WTC11 (cell line): ENCODE results near the gene PPP1R16B.

Experiments used
- AFF4 ChIP-seq: sonication (generic); formaldehyde crosslinking; IDR thresholded peaks from 2 replicates; pipeline ENCODE4 v1.8.1; 2023; ENCODE audit warnings: mild to moderate bottlenecking, missing genetic modification reagents, borderline replicate concordance
- ATF1 ChIP-seq: sonication (generic); formaldehyde crosslinking; IDR thresholded peaks from 2 replicates; pipeline ENCODE4 v1.8.1; 2023; ENCODE audit warnings: mild to moderate bottlenecking, moderate library complexity, missing genetic modification reagents
- CTCF ChIP-seq: fragments of 200-600 bp; IDR thresholded peaks from 2 replicates; pipeline ENCODE4 v1.8.0; 2022; ENCODE audit warnings: antibody characterized with exemption
- JUN ChIP-seq: sonication (generic); formaldehyde crosslinking; IDR thresholded peaks from 2 replicates; pipeline ENCODE4 v1.8.0; 2023; ENCODE audit warnings: mild to moderate bottlenecking, missing genetic modification reagents
- MXD4 ChIP-seq: fragments of 250-450 bp; sonication (Bioruptor Pico); IDR thresholded peaks from 2 replicates; pipeline ENCODE4 v1.8.0; 2021; ENCODE audit warnings: mild to moderate bottlenecking, moderate library complexity, borderline replicate concordance
- USF1 ChIP-seq: sonication (generic); formaldehyde crosslinking; IDR thresholded peaks from 2 replicates; pipeline ENCODE4 v1.8.0; 2022; ENCODE audit warnings: mild to moderate bottlenecking, missing genetic modification reagents
- USF2 ChIP-seq: sonication (generic); formaldehyde crosslinking; IDR thresholded peaks from 2 replicates; pipeline ENCODE4 v1.8.1; 2023; ENCODE audit warnings: mild to moderate bottlenecking, missing genetic modification reagents, moderate library complexity
- ZNF138 ChIP-seq: sonication (generic); formaldehyde crosslinking; conservative IDR thresholded peaks from 2 replicates; pipeline ENCODE4 v1.8.1; 2022; ENCODE audit warnings: mild to moderate bottlenecking, moderate library complexity, missing genetic modification reagents

GRCh38 chr20:38840053-38840893 is 34.8 kb downstream of the PPP1R16B start:
- TF ChIP-seq AFF4 (CRISPR knock-in tag) (no peak), CTCF (no peak), ZNF138 (no peak), ATF1 (no peak), MXD4 (no peak), USF2 (no peak), USF1 (CRISPR knock-in tag) (no peak), JUN (CRISPR knock-in tag) (no peak)
